Endothelial cell of umbilical vein (primary cell): Measurements from ENCODE around the gene NFYA. TPM values are rescaled to one million over a fixed set of nuclear protein-coding genes. Genes with fewer than 3 reads are reported as not detected.
A peak's percentile ranks its signal among the peaks of the same experiment; 100 is the strongest.

ENCODE experiments used
- BruUV-seq: library from RNA; stranded (reverse); fragments of 400-500 nt; replicated peaks from 2 replicates; lab custom pipeline; 2021; lab: Mats Ljungman, UMichigan
- CTCF ChIA-PET: fragments of 300-600, 350-600 bp; sonication (Branson Sonifier 250); formaldehyde crosslinking; loops from one replicate; lab custom pipeline; 2021; ENCODE audit warnings: antibody characterized with exemption, inconsistent platforms; lab: Charles Lee
- POLR2A ChIA-PET: fragments of 300-600, 350-600 bp; sonication (Branson Sonifier 250); formaldehyde crosslinking; loops from one replicate; lab custom pipeline; 2021; ENCODE audit warnings: antibody characterized with exemption, inconsistent platforms; lab: Charles Lee
- DNase-seq: peaks from one replicate; pipeline ENCODE4 v3.0.0-alpha.2; 2011; ENCODE audit warnings: low read depth, low spot score
- FAIRE-seq: peaks from 2 replicates; lab custom pipeline; 2011; peaks lifted over from hg19 to GRCh38; lab: Jason Lieb, UNC
- H2AFZ ChIP-seq: 2 replicates; pipeline ENCODE4 v1.6.0; 2012; ENCODE audit warnings: low read depth, low read length, control low read depth, inconsistent platforms
- H3K27ac ChIP-seq: 2 replicates; pipeline ENCODE4 v1.5.1; 2011; ENCODE audit warnings: low read depth, mild to moderate bottlenecking, control low read depth, low read length, moderate library complexity; ENCODE audit not compliant: insufficient read depth
- H3K27me3 ChIP-seq, 2 experiments: 2 replicates each; pipeline versions ENCODE4 v1.6.0 to v1.6.1; 2011; ENCODE audit warnings: low read length in 2 of 2, mixed read lengths in 1 of 2; ENCODE audit not compliant: control insufficient read depth in 2 of 2, insufficient read depth in 2 of 2
- H3K36me3 ChIP-seq, 2 experiments: 2 replicates in 1 of 2; 3 replicates in 1 of 2; pipeline ENCODE4 v1.5.1; 2011; ENCODE audit warnings: low read length in 2 of 2, mild to moderate bottlenecking in 1 of 2, moderate library complexity in 1 of 2; ENCODE audit not compliant: control insufficient read depth in 2 of 2, insufficient read depth in 2 of 2; ENCODE audit errors: extremely low read depth in 1 of 2
- H3K4me1 ChIP-seq: 3 replicates; pipeline ENCODE4 v1.5.1; 2011; ENCODE audit warnings: mild to moderate bottlenecking, low read length; ENCODE audit not compliant: control insufficient read depth, insufficient read depth; ENCODE audit errors: extremely low read depth
- H3K4me2 ChIP-seq: 2 replicates; pipeline ENCODE4 v1.6.1; 2011; ENCODE audit warnings: low read length, control low read depth, mixed read lengths; ENCODE audit not compliant: insufficient read depth
- H3K4me3 ChIP-seq, 3 experiments: fragments of 200-600 bp in 1 of 3; sonication (generic), shearing (Covaris generic) in 1 of 3; replicated peaks in 1 of 3; 2 replicates each; pipeline ENCODE4 v1.5.1; 2011 to 2016; ENCODE audit warnings: control low read depth in 3 of 3, low read length in 3 of 3, mild to moderate bottlenecking in 2 of 3, inconsistent platforms in 1 of 3, low read depth in 1 of 3, moderate library complexity in 1 of 3; ENCODE audit not compliant: insufficient read depth in 1 of 3
- H3K79me2 ChIP-seq: 2 replicates; pipeline ENCODE4 v1.6.0; 2012; ENCODE audit warnings: low read length, inconsistent platforms; ENCODE audit not compliant: control insufficient read depth, insufficient read depth
- H3K9ac ChIP-seq: replicated peaks from 2 replicates; pipeline ENCODE3; 2011; ENCODE audit warnings: low read length, control low read depth; ENCODE audit not compliant: insufficient read depth; ENCODE audit errors: extremely low read depth
- H3K9me1 ChIP-seq: replicated peaks from 3 replicates; pipeline ENCODE4 v1.6.0; 2011; ENCODE audit warnings: mild to moderate bottlenecking, low read length; ENCODE audit not compliant: control insufficient read depth, insufficient read depth; ENCODE audit errors: extremely low read depth
- H3K9me3 ChIP-seq: replicated peaks from 2 replicates; pipeline ENCODE4 v1.5.1; 2012; ENCODE audit warnings: low read length, inconsistent platforms; ENCODE audit not compliant: control insufficient read depth, insufficient read depth
- H4K20me1 ChIP-seq: replicated peaks from 2 replicates; pipeline ENCODE3; 2011; ENCODE audit warnings: mild to moderate bottlenecking, low read length; ENCODE audit not compliant: control insufficient read depth, insufficient read depth; ENCODE audit errors: extremely low read depth
- EZH2 ChIP-seq: IDR thresholded peaks from 2 replicates; pipeline ENCODE4 v1.6.1; 2012; ENCODE audit warnings: borderline replicate concordance, low read depth, mild to moderate bottlenecking, moderate library complexity, low read length, inconsistent platforms; ENCODE audit not compliant: severe bottlenecking
- JUN ChIP-seq: IDR thresholded peaks from 2 replicates; pipeline ENCODE4 v1.6.1; 2011; ENCODE audit warnings: borderline replicate concordance, low read depth; ENCODE audit not compliant: insufficient read length, insufficient read depth
- POLR2A ChIP-seq: IDR thresholded peaks from 2 replicates; pipeline ENCODE4 v1.6.1; 2012; ENCODE audit warnings: low read depth, mild to moderate bottlenecking, control low read depth, low read length
- POLR2AphosphoS5 ChIP-seq: IDR thresholded peaks from 2 replicates; pipeline ENCODE4 v1.6.1; 2012; ENCODE audit warnings: low read depth, mild to moderate bottlenecking, control low read depth, low read length, moderate library complexity; ENCODE audit not compliant: insufficient read depth
- dilution Hi-C: fragments of 300-500 bp; cut with MboI; formaldehyde crosslinking; loops from one replicate; pipeline ENCODE4 v1.15.0; 2019; ENCODE audit warnings: low sequenced_read_pairs; ENCODE audit not compliant: extremely low pct_ligation_motif_present
- intact Hi-C: fragments of 100-400 bp; cut with micrococcal nuclease; formaldehyde crosslinking; loops from one replicate; pipeline ENCODE4 v1.10.0; 2022
- polyA plus RNA-seq, 4 experiments: library from polyadenylated mRNA; depleted of rRNA in 3 of 4; stranded (reverse) in 3 of 4; unstranded in 1 of 4; fragments of >200 nt; gene quantifications; 2 replicates each; pipeline versions ENCODE4 v1.2.1 to v1.2.3, GENCODE V29; 2011 to 2012; ENCODE audit warnings: missing spikeins in 1 of 4
- total RNA-seq: library from RNA; stranded (reverse); gene quantifications from 2 replicates; pipeline ENCODE4 v1.2.3, GENCODE V29; 2021
- TF ChIP-seq, protein P1 (sequence below): IDR thresholded peaks from 2 replicates; pipeline ENCODE4 v1.6.1; 2011; ENCODE audit not compliant: insufficient read depth, insufficient read length
- TF ChIP-seq, protein P2 (sequence below), 2 donors: IDR thresholded peaks; 1 replicate in 1 of 2; 2 replicates in 1 of 2; pipeline ENCODE4 v1.5.1; 2011; ENCODE audit warnings: low read length in 2 of 2, mild to moderate bottlenecking in 2 of 2, moderate library complexity in 2 of 2, control low read depth in 1 of 2, inconsistent platforms in 1 of 2, low read depth in 1 of 2; ENCODE audit not compliant: insufficient read depth in 1 of 2; ENCODE audit errors: extremely low read depth in 1 of 2

The NFYA gene
- total and polyA plus RNA-seq, 2 donors (not counting 3 experiments of a cell fraction or from before 2014, with no cell fraction given): 13.1 to 29.0 TPM

DNA sequence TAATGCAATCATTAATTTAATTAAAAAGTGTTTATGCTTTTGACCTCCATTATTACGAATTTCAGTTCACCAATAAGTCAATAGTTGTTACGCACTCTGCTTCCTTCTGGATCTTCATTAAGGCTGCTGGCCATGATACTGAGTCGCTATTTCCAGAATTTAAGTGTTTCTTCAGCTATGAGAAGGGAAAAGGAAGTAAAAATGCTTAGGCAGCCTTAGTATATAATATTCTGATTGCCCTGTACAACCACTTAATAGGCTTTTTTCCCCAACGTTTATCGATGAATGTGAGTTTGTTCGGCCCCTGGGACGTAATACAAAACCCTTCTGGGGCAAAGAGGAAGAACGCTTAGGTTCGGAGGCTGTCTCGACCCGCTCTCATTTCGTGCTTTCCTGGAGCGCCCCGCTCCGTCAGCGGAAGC lies 1.3 kb upstream of the NFYA start:
- peak overlapping the region; percentile 98 for H3K27ac ChIP-seq
- peaks cover 21% of the 10 kb centered on the region for H3K4me1 ChIP-seq
- H4K20me1 ChIP-seq: no peaks in the 10 kb centered on the region
- TF ChIP-seq POLR2A: peak; percentile 66
- no peak for TF ChIP-seq EZH2
- TF ChIP-seq JUN: no peak
- TF ChIP-seq, protein P1, sequence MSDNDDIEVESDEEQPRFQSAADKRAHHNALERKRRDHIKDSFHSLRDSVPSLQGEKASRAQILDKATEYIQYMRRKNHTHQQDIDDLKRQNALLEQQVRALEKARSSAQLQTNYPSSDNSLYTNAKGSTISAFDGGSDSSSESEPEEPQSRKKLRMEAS: no peak
- TF ChIP-seq, protein P2, sequence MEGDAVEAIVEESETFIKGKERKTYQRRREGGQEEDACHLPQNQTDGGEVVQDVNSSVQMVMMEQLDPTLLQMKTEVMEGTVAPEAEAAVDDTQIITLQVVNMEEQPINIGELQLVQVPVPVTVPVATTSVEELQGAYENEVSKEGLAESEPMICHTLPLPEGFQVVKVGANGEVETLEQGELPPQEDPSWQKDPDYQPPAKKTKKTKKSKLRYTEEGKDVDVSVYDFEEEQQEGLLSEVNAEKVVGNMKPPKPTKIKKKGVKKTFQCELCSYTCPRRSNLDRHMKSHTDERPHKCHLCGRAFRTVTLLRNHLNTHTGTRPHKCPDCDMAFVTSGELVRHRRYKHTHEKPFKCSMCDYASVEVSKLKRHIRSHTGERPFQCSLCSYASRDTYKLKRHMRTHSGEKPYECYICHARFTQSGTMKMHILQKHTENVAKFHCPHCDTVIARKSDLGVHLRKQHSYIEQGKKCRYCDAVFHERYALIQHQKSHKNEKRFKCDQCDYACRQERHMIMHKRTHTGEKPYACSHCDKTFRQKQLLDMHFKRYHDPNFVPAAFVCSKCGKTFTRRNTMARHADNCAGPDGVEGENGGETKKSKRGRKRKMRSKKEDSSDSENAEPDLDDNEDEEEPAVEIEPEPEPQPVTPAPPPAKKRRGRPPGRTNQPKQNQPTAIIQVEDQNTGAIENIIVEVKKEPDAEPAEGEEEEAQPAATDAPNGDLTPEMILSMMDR (IDR thresholded peaks at IDR 0.05; ENCODE audit: extremely low read depth in 1 of 2, insufficient read depth in 1 of 2, low read depth in 1 of 2, low read length in 2 of 2): no peak
- no peak for TF ChIP-seq POLR2AphosphoS5
- DNase-seq: peak; percentile 87
- H3K79me2 ChIP-seq: peaks cover 32% of the 10 kb centered on the region
- ChIA-PET CTCF (interaction anchor here (0.7 kb wide), 1 partner anchor 32 kb away, joined by 3 read pairs; the partner anchor contains the start of gene UNC5CL), POLR2A (no interaction called here)
- no TSS peak for BruUV-seq
- dilution Hi-C loops (no loop called here), intact Hi-C loops (loop anchor here (1.0 to 5.0 kb wide), 2 partner anchors 43 to 246 kb away; no protein-coding TSS in a partner anchor)
- no peaks in the 10 kb centered on the region for H3K9me3 ChIP-seq
- no peak for FAIRE-seq
- peak overlapping the region; percentile 100 for H3K4me2 ChIP-seq
- no peaks in the 10 kb centered on the region for H3K27me3 ChIP-seq
- H3K9me1 ChIP-seq: no peaks in the 10 kb centered on the region
- peak overlapping the region; percentile 86 for H2AFZ ChIP-seq
- H3K4me3 ChIP-seq: peak overlapping the region; percentile 84 to 97 (median 90)
- H3K9ac ChIP-seq: peak overlapping the region; percentile 99
- H3K36me3 ChIP-seq: no peaks in the 10 kb centered on the region
